ENCODE measurements around the gene PLCXD3. TPM values are rescaled to one million over a fixed set of nuclear protein-coding genes. Genes with fewer than 3 reads are reported as not detected.

PLCXD3 gene
- total RNA-seq, 1 experiment from 2014 or later, result 0.04 TPM

GRCh38 chr5:41281215-41281810 is 229.1 kb downstream of the PLCXD3 start:
- TF ChIP-seq ZNF512 (CRISPR knock-in tag; IDR thresholded peaks at IDR 0.05; ENCODE audit: borderline replicate concordance) (no peak), TP53 (CRISPR knock-in tag; IDR thresholded peaks at IDR 0.05) (no peak), ZNF317 (CRISPR knock-in tag; IDR thresholded peaks at IDR 0.05; ENCODE audit: borderline replicate concordance, low read depth) (no peak), NR3C1 (CRISPR knock-in tag; conservative IDR thresholded peaks at IDR 0.05; ENCODE audit: low read depth) (no peak), SMAD4 (CRISPR knock-in tag; IDR thresholded peaks at IDR 0.05) (no peak), NFE2L1 (CRISPR knock-in tag; IDR thresholded peaks at IDR 0.05) (no peak), TEAD1 (CRISPR knock-in tag; IDR thresholded peaks at IDR 0.05) (no peak), NR2C2 (CRISPR knock-in tag; IDR thresholded peaks at IDR 0.05) (no peak)
- Mint-ChIP-seq H3K27me3 (ENCODE audit: low read depth) (no peaks in the 10 kb centered on the region), H3K9me3 (no peaks in the 10 kb centered on the region), H3K4me3 (no peak overlapping the region), H3K4me1 (peaks cover 31% of the 10 kb centered on the region), H3K36me3 (no peaks in the 10 kb centered on the region), H3K27ac (no peak overlapping the region)
- ATAC-seq (no peak), DNase-seq (ENCODE audit: low spot score) (no peak)
- ChIA-PET CTCF (no interaction called here), POLR2A (no interaction called here)

GRCh38 chr5:41279040-41279439 is 231.4 kb downstream of the PLCXD3 start:
- peaks cover 11% of the 10 kb centered on the region for H3K4me1 Mint-ChIP-seq
- no peak for ATAC-seq
- POLR2A ChIA-PET, result no interaction called here

More at GRCh38 chr5:41279040-41279439, 231.4 kb downstream of the PLCXD3 start:
- no peaks in the 10 kb centered on the region for H3K36me3 Mint-ChIP-seq
- H3K27ac Mint-ChIP-seq, result no peak overlapping the region
- no peak for TF ChIP-seq OVOL2 (CRISPR knock-in tag; IDR thresholded peaks at IDR 0.05; ENCODE audit: borderline replicate concordance)
- no peak for TF ChIP-seq MXD4 (CRISPR knock-in tag; IDR thresholded peaks at IDR 0.05; ENCODE audit: borderline replicate concordance)
- TF ChIP-seq ZBTB43 (CRISPR knock-in tag; IDR thresholded peaks at IDR 0.05), result no peak
- no peak for TF ChIP-seq E2F1 (CRISPR knock-in tag; IDR thresholded peaks at IDR 0.05)
- no peak for TF ChIP-seq FOXP1 (CRISPR knock-in tag; IDR thresholded peaks at IDR 0.05; ENCODE audit: borderline replicate concordance)
- TF ChIP-seq CBFB (CRISPR knock-in tag; IDR thresholded peaks at IDR 0.05; ENCODE audit: low read depth), result no peak
- TF ChIP-seq PRDM15 (CRISPR knock-in tag; IDR thresholded peaks at IDR 0.05), result no peak
- no peak for TF ChIP-seq ZNF121 (CRISPR knock-in tag; IDR thresholded peaks at IDR 0.05)
- no peak for TF ChIP-seq MYBL2 (CRISPR knock-in tag; IDR thresholded peaks at IDR 0.05)
- no peak for TF ChIP-seq ELF4 (CRISPR knock-in tag; IDR thresholded peaks at IDR 0.05; ENCODE audit: low read depth)
- TF ChIP-seq NR2C2 (CRISPR knock-in tag; IDR thresholded peaks at IDR 0.05), result no peak
- no peak for TF ChIP-seq CTCF (IDR thresholded peaks at IDR 0.05)
- no peak for TF ChIP-seq ZBTB21 (CRISPR knock-in tag; IDR thresholded peaks at IDR 0.05; ENCODE audit: borderline replicate concordance)
- no peak for TF ChIP-seq RELA (CRISPR knock-in tag; IDR thresholded peaks at IDR 0.05; ENCODE audit: borderline replicate concordance)
- H3K4me3 Mint-ChIP-seq, result no peak overlapping the region
- DNase-seq (ENCODE audit: low spot score), result no peak
- no peaks in the 10 kb centered on the region for H3K27me3 Mint-ChIP-seq (ENCODE audit: low read depth)
- H3K9me3 Mint-ChIP-seq, result no peaks in the 10 kb centered on the region
- CTCF ChIA-PET, result no interaction called here

Measured in WTC11 (cell line).